ENCODE data around the gene LRRC7.

- TF ChIP-seq CTCF (IDR thresholded peaks at IDR 0.05) (no peak), POLR2A (IDR thresholded peaks at IDR 0.05) (no peak)
Measured at GRCh38 chr1:69836971-69837636, 269.4 kb downstream of the LRRC7 start.
